HCT116 (cell line): ENCODE measurements around the gene TMEM179. TPM values are rescaled to one million over a fixed set of nuclear protein-coding genes. Genes with fewer than 3 reads are reported as not detected.

ENCODE experiments used
- ATAC-seq: fragments of 200-7000 bp; cut with Tn5 transposase; 2 replicates; pipeline ENCODE4 v1.9.1; 2020; ENCODE audit warnings: mild to moderate bottlenecking, moderate library complexity
- BruUV-seq: library from RNA; stranded (reverse); fragments of 400-500 nt; replicated peaks from 2 replicates; lab custom pipeline; 2021; lab: Mats Ljungman, UMichigan
- CTCF ChIA-PET: fragments of 300-600 bp; sonication (Branson Sonifier 250); formaldehyde crosslinking; loops from one replicate; lab custom pipeline; 2021; ENCODE audit warnings: antibody characterized with exemption; lab: Charles Lee
- POLR2A ChIA-PET: fragments of 300-600, 350-600 bp; sonication (Branson Sonifier 250); formaldehyde crosslinking; loops from one replicate; lab custom pipeline; 2021; ENCODE audit warnings: antibody characterized with exemption; lab: Charles Lee
- RAD21 ChIA-PET, 2 experiments: fragments of 300-600 bp; sonication (Branson Sonifier 250); formaldehyde crosslinking; loops; one replicate each; lab custom pipeline; 2023; ENCODE audit warnings: low total read pairs in 2 of 2; ENCODE audit not compliant: uncharacterized antibody in 2 of 2, unreplicated experiment in 2 of 2, low non-redundant PET in 1 of 2; lab: Charles Lee
- DNase-seq: peaks from one replicate; pipeline ENCODE4 v3.0.0-alpha.2; 2010; ENCODE audit warnings: low read depth, low spot score
- H2AFZ ChIP-seq: fragments of 200-600 bp; shearing (Covaris generic), sonication (generic); 2 replicates; pipeline ENCODE4 v1.6.1; 2017; ENCODE audit warnings: low read depth, mixed run types, mixed read lengths, antibody characterized with exemption, low read length; ENCODE audit not compliant: poor library complexity, severe bottlenecking
- H3K27ac ChIP-seq: 2 replicates; pipeline ENCODE4 v1.5.1; 2012; ENCODE audit warnings: low read depth, low read length
- H3K27me3 ChIP-seq: fragments of 200-600 bp; sonication (generic); 2 replicates; pipeline ENCODE4 v1.6.1; 2016; ENCODE audit warnings: mixed run types, low read length, mixed read lengths; ENCODE audit not compliant: insufficient read depth
- H3K36me3 ChIP-seq, 2 experiments: fragments of 200-500 bp in 1 of 2; fragments of 200-600 bp in 1 of 2; sonication (Bioruptor generic) in 1 of 2; sonication (generic) in 1 of 2; 2 replicates each; pipeline versions ENCODE4 v1.5.1 to v1.6.1; 2014 to 2016; ENCODE audit warnings: low read length in 2 of 2, inconsistent platforms in 1 of 2, mixed read lengths in 1 of 2, mixed run types in 1 of 2; ENCODE audit not compliant: insufficient read depth in 2 of 2, control insufficient read depth in 1 of 2
- H3K4me1 ChIP-seq, 2 experiments: fragments of 200-600 bp in 1 of 2; sonication (generic) in 1 of 2; 2 replicates each; pipeline versions ENCODE4 v1.5.1 to v1.6.1; 2012 to 2017; ENCODE audit warnings: low read length in 2 of 2, inconsistent platforms in 1 of 2, mild to moderate bottlenecking in 1 of 2, mixed read lengths in 1 of 2, mixed run types in 1 of 2, moderate library complexity in 1 of 2; ENCODE audit not compliant: insufficient read depth in 2 of 2, control insufficient read depth in 1 of 2
- H3K4me2 ChIP-seq: fragments of 200-600 bp; sonication (generic); 2 replicates; pipeline ENCODE4 v1.6.1; 2017; ENCODE audit warnings: mixed run types, low read length, mixed read lengths
- H3K4me3 ChIP-seq, 2 experiments: fragments of 200-600 bp in 1 of 2; sonication (generic) in 1 of 2; replicated peaks in 1 of 2; 2 replicates each; pipeline ENCODE4 v1.5.1; 2011 to 2016; ENCODE audit warnings: low read length in 2 of 2, control low read depth in 1 of 2, low read depth in 1 of 2, mild to moderate bottlenecking in 1 of 2, mixed read lengths in 1 of 2, mixed run types in 1 of 2
- H3K79me2 ChIP-seq: fragments of 200-600 bp; sonication (generic); 2 replicates; pipeline ENCODE4 v1.6.1; 2017; ENCODE audit warnings: mild to moderate bottlenecking, mixed run types, low read length, moderate library complexity, mixed read lengths; ENCODE audit not compliant: insufficient read depth
- H3K9ac ChIP-seq: fragments of 200-600 bp; sonication (generic); 2 replicates; pipeline ENCODE4 v1.6.1; 2016; ENCODE audit warnings: low read length, mixed read lengths
- H3K9me2 ChIP-seq: fragments of 200-600 bp; sonication (generic), shearing (Covaris generic); 2 replicates; pipeline ENCODE4 v1.6.1; 2017; ENCODE audit warnings: mixed run types, mild to moderate bottlenecking, moderate library complexity; ENCODE audit not compliant: insufficient read depth
- H3K9me3 ChIP-seq, 2 experiments: fragments of 200-500 bp in 1 of 2; fragments of 200-600 bp in 1 of 2; sonication (Bioruptor generic) in 1 of 2; sonication (generic) in 1 of 2; 2 replicates each; pipeline ENCODE4 v1.6.1; 2014 to 2017; ENCODE audit warnings: low read length in 2 of 2, mixed read lengths in 2 of 2, inconsistent platforms in 1 of 2, low read depth in 1 of 2, mild to moderate bottlenecking in 1 of 2, mixed run types in 1 of 2, moderate library complexity in 1 of 2; ENCODE audit not compliant: control insufficient read depth in 1 of 2, insufficient read depth in 1 of 2
- H4K20me1 ChIP-seq: fragments of 200-600 bp; sonication (generic), shearing (Covaris generic); 2 replicates; pipeline ENCODE4 v1.6.1; 2017; ENCODE audit warnings: mixed run types, mild to moderate bottlenecking, moderate library complexity; ENCODE audit not compliant: insufficient read depth
- ATF3 ChIP-seq: IDR thresholded peaks from 2 replicates; pipeline ENCODE4 v1.6.1; 2012
- CBX3 ChIP-seq: IDR thresholded peaks from 2 replicates; pipeline ENCODE4 v1.6.1; 2012; ENCODE audit warnings: low read depth
- CEBPB ChIP-seq: IDR thresholded peaks from 2 replicates; pipeline ENCODE4 v1.6.1; 2012; ENCODE audit warnings: low read depth
- CTCF ChIP-seq, 3 experiments: fragments of 200-600 bp in 1 of 3; sonication (generic) in 1 of 3; IDR thresholded peaks in 2 of 3; conservative IDR thresholded peaks in 1 of 3; 2 replicates each; pipeline ENCODE4 v1.5.1; 2012 to 2017; ENCODE audit warnings: low read depth in 2 of 3, low read length in 2 of 3, antibody characterized with exemption in 1 of 3, borderline replicate concordance in 1 of 3, control low read depth in 1 of 3, mild to moderate bottlenecking in 1 of 3, mixed read lengths in 1 of 3, mixed run types in 1 of 3, moderate library complexity in 1 of 3; ENCODE audit not compliant: insufficient read depth in 1 of 3
- ELF1 ChIP-seq: IDR thresholded peaks from 2 replicates; pipeline ENCODE4 v1.6.1; 2012; ENCODE audit warnings: low read depth, borderline replicate concordance
- EZH2 ChIP-seq: fragments of 200-600 bp; sonication (generic); IDR thresholded peaks from 2 replicates; pipeline ENCODE4 v1.6.1; 2017; ENCODE audit warnings: antibody characterized with exemption, mixed run types
- FOSL1 ChIP-seq: IDR thresholded peaks from 2 replicates; pipeline ENCODE4 v1.6.1; 2012; ENCODE audit warnings: low read depth
- JUND ChIP-seq: IDR thresholded peaks from 2 replicates; pipeline ENCODE4 v1.6.1; 2012
- POLR2A ChIP-seq: IDR thresholded peaks from 2 replicates; pipeline ENCODE4 v1.7.0; 2011; ENCODE audit warnings: borderline replicate concordance; ENCODE audit not compliant: insufficient read depth, insufficient read length; ENCODE audit errors: extremely low read depth
- REST ChIP-seq: IDR thresholded peaks from 2 replicates; pipeline ENCODE4 v1.6.1; 2012; ENCODE audit warnings: low read depth
- SP1 ChIP-seq: IDR thresholded peaks from 2 replicates; pipeline ENCODE4 v1.6.1; 2012; ENCODE audit warnings: low read depth
- SRF ChIP-seq: IDR thresholded peaks from 2 replicates; pipeline ENCODE4 v1.6.1; 2012; ENCODE audit warnings: low read depth
- TCF7L2 ChIP-seq: IDR thresholded peaks from 2 replicates; pipeline ENCODE4 v1.7.0; 2011; ENCODE audit warnings: borderline replicate concordance, inconsistent platforms; ENCODE audit not compliant: insufficient read depth, insufficient read length; ENCODE audit errors: extremely low read depth
- ZFX ChIP-seq: fragments of 450-650 bp; IDR thresholded peaks from 2 replicates; pipeline ENCODE4 v1.6.1; 2017
- intact Hi-C: fragments of 100-400 bp; cut with micrococcal nuclease; formaldehyde crosslinking; loops from 2 replicates; pipeline ENCODE4 v1.10.0; 2022
- total RNA-seq: library from RNA; stranded (reverse); gene quantifications from one replicate; pipeline ENCODE4 v1.2.1, GENCODE V29; 2021; ENCODE audit not compliant: unreplicated experiment
- TF ChIP-seq, protein P1 (sequence below): IDR thresholded peaks from 2 replicates; pipeline ENCODE4 v1.6.1; 2011; ENCODE audit warnings: mild to moderate bottlenecking, low read length, moderate library complexity; ENCODE audit not compliant: insufficient replicate concordance; ENCODE audit errors: extremely low read depth

TMEM179 gene
- total RNA-seq, 1 experiment from 2014 or later, result not detected

- ChIA-PET CTCF (no interaction called here), RAD21 (no interaction called here)
- TF ChIP-seq CBX3 (no peak), ZFX (no peak), POLR2A (no peak), FOSL1 (no peak), EZH2 (no peak), CTCF (IDR thresholded peaks at IDR 0.05 in 2 of 3, conservative IDR thresholded peaks at IDR 0.05 in 1 of 3; ENCODE audit: borderline replicate concordance in 1 of 3, insufficient read depth in 1 of 3, low read depth in 2 of 3, low read length in 2 of 3) (no peak), SRF (no peak), REST (no peak), ELF1 (no peak), ATF3 (no peak), CEBPB (no peak), JUND (no peak), TCF7L2 (no peak), SP1 (no peak)
- TF ChIP-seq, protein P1, sequence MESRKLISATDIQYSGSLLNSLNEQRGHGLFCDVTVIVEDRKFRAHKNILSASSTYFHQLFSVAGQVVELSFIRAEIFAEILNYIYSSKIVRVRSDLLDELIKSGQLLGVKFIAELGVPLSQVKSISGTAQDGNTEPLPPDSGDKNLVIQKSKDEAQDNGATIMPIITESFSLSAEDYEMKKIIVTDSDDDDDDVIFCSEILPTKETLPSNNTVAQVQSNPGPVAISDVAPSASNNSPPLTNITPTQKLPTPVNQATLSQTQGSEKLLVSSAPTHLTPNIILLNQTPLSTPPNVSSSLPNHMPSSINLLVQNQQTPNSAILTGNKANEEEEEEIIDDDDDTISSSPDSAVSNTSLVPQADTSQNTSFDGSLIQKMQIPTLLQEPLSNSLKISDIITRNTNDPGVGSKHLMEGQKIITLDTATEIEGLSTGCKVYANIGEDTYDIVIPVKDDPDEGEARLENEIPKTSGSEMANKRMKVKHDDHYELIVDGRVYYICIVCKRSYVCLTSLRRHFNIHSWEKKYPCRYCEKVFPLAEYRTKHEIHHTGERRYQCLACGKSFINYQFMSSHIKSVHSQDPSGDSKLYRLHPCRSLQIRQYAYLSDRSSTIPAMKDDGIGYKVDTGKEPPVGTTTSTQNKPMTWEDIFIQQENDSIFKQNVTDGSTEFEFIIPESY, result no peak
Observed at GRCh38 chr14:104583424-104584306, 20.9 kb downstream of the TMEM179 start.

More at GRCh38 chr14:104583424-104584306, 20.9 kb downstream of the TMEM179 start:
- Histone ChIP-seq H3K4me1 (no peaks in the 10 kb centered on the region), H3K4me2 (no peak overlapping the region), H3K4me3 (no peak overlapping the region), H3K9me3 (no peaks in the 10 kb centered on the region), H3K9me2 (no peaks in the 10 kb centered on the region), H3K79me2 (no peaks in the 10 kb centered on the region), H3K27me3 (no peaks in the 10 kb centered on the region), H3K27ac (no peak overlapping the region), H4K20me1 (no peaks in the 10 kb centered on the region), H3K36me3 (no peaks in the 10 kb centered on the region), H2AFZ (no peak overlapping the region), H3K9ac (no peak overlapping the region)
- POLR2A ChIA-PET, result no interaction called here
- ATAC-seq (no peak), DNase-seq (no peak)
- no TSS peak for BruUV-seq
- intact Hi-C loops, result no loop called here
